Hypothalamus (tissue), 51 donors: ENCODE measurements around the gene PPP1R13L.
"Not testable (repeated sequence)": the region's sequence is repeated elsewhere in the genome, so short reads cannot be mapped to it uniquely, and the experiment has no call there.

Source experiments
- DNase-seq, 51 donors: peaks; one replicate each; lab custom pipeline; 2025; lab: John Stamatoyannopoulos, UW

Gene PPP1R13L

DNA sequence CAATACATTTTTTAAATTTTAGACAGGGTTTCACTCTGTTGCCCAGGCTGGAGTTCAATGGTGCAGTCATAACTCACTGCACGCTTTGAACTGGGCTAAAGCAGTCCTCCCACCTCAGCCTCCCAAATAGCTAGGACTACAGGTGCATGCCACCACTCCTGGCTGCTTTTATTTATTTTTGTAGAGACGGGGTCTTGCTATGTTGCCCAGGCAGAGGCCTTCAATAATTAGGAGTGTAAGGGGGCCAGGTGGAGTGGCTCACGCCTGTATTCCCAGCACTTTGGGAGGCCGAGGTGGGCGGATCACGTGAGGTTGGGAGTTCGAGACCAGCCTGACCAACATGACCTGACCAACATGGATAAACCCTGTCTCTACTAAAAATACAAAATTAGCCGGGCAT, 27.7 kb upstream of the PPP1R13L start:
- DNase-seq, result not testable (repeated sequence)

- DNase-seq, result not testable (repeated sequence)
These were observed 26.1 kb upstream of the PPP1R13L start for GRCh38 chr19:45431008-45431407.

- not testable (repeated sequence) for DNase-seq
These were observed 25.0 kb upstream of the PPP1R13L start for GRCh38 chr19:45429896-45430295.

DNA sequence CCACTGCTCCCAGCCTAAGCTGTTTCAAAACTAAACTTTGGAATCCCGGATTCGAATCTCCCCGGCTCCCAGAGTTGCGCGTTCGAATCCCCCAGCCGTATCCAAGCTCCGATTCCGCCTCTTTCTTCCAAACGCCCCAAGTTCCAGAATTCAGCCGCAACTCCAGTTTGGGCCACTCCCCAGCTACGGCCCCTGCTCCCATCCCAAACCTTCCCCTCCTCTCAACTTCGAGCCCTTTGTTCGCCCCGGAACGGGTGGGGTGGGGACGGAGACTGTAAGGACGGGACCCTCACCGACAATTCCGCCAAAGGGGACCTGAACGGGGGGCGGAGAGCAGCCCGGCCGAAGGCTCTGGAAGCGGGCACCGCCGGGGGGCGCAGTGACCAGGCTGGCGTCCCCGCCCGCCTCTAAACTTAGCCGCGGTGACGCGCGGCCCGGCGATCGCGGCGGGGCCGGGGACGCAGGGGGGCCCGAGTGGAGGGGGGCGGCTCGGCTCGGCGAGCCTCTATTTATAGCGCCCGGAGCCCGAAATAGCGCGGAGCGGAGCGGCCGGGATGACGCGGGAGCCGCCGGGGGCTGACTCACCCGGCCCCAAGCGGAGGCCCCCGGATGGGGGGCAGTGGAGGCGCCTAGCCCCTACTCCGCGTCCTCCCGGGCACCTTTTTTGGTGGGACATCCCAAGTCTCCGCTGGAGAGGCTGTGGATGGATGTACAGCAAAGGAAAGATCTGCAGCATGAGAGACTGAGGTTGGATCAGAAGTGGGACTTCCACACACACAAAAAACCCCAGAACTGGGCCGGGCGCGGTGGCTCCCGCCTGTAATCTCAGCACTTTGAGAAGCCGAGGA, 23.7 kb upstream of the PPP1R13L start:
- DNase-seq, result peak in 10 of 51 donors; percentile 3 to 47 (median 21)

DNA sequence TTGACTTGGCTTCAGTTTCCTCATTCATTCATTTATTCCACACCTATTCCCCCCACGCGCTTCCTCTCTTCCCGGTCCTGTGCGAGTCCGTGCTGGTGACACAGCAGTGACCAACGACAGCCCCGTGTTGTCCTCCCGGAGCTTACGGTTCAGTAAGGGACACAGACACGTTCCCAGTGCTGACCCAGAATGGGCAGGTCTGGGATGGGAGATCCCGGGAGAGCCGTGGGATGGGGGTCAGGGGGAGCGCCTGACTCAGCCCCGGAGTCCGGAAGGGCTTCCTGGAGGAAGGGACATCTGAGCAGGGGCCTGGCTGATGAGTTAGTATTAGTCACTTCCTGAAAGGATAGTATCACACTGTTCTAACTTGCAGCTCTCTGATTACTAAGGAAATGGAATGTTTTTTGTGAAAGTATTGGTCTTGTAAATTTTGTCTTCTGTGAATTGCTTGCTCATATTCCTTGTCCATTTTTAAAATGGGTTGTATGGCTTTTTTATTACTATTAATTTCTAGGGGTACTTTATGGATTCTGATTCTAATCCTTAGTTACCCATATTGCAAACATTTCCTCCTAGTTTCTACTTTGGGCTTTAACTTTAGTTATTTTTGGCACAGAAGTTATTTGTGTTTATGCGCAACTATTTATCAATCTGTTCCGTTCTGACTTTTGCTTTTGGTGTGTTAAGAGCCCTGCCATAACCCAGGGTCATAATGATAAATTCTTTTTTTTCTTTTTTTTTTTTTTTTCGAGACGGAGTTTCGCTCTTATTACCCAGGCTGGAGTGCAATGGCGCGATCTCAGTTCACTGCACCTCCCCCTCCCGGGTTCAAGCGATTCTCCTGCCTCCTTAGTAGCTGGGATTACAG, 19.6 kb upstream of the PPP1R13L start:
- DNase-seq, result peak in 27 of 51 donors; percentile 11 to 74 (median 43)

DNA sequence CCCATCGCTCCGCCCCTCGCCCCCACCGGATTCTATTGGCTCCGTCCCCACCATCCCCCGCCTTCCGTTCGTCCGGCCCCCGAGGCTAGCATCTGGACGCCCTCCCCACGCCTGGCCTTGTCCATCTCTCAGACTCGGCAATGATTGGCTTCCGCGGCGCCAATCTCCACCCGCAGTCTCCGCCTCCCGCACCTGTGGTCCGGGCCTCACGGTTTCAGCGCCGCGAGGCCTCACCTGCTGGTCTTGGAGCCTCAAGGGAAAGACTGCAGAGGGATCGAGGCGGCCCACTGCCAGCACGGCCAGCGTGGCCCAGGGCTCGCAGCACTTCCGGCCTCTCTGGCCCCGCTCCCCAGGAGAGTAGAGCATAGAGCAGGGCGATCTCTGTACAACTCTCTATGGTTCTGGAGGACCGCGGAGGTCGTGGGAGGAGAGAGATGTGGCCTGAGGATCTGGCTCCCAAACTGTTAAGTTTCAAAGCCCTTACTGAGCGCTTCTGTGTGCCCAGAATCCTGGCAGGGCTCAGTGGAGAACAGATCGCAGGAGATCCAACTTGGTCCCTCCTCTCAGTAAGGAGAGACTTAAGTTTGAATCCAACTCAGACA, 18.8 kb upstream of the PPP1R13L start, which contains the start of gene ERCC1:
TSS of gene ERCC1 (minus strand) at position 329 of the 602 bp plus-strand sequence. CDS start 543 bp downstream, outside the sequence.
- peak; percentile 40 to 96 (median 88) for DNase-seq

- DNase-seq, result peak in 1 of 51 donors; percentile 39
These were observed 18.2 kb upstream of the PPP1R13L start for GRCh38 chr19:45423033-45423588.

DNA sequence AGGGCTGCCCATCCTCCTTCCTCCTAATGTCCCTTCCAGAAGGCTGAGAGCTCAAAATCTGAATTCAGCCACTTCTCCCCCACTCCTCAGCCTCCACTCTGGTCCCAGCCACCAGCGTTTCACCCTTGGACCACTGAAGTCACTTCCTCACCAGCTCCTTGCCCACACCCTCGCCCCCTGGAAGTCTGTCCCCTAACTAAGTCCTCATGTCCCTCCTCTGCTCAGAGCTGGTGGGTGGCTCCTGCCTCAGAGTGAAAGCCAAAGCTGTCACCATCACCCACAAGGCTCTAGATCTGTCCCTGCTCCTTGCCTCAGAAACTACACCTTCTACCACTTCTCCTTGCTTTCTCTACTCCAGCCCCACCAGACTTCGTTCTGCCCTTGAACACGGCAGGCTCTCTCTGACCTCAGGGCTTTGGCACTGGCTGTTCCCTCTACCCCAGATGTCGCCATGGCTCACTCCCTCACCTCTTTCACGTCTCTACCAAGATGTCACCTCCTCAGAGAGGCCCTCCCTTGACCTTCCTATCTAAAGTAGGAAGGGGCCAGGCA, 17.2 kb upstream of the PPP1R13L start:
- DNase-seq, result no peak

DNA sequence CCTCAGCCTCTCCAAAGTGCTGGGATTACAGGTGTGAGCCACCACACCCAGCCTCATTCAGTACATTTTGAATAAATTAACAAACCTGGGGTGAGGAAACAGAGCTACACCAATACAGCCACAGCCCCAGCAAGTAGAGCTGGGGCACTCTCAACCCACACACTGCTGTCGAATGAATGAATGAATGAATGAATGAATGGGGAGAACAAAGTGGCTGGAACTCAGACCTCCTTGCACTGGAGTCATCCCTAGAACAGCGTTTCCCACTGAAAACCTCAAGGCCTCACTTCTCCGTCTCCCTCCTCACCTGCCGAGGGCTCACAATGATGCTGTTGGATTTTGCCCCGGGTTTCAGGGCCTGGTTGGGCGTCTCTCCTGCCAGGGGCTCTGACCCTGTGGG, 16.0 kb upstream of the PPP1R13L start:
- no peak for DNase-seq

DNA sequence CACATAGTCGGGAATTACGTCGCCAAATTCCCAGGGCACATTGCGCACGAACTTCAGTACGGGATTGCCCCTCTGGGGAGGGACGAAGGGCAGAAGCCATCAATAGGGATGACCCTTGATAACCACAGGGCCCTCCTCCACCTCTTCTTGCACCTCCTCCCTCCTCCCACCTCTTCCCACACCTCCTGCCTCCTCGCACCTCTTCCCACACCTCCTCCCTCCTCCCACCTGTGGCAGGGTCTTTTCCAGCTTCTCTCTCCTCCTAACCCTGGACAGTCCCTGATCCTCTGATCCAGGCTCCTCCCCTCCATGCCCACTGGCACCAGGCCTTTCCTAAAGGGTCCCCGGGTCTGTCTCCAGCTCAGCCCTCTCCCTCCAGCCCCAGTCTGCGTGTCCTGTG, 15.5 kb upstream of the PPP1R13L start:
- DNase-seq, result no peak

- DNase-seq, result no peak
These were observed 15.0 kb upstream of the PPP1R13L start for GRCh38 chr19:45419895-45420294.

DNA sequence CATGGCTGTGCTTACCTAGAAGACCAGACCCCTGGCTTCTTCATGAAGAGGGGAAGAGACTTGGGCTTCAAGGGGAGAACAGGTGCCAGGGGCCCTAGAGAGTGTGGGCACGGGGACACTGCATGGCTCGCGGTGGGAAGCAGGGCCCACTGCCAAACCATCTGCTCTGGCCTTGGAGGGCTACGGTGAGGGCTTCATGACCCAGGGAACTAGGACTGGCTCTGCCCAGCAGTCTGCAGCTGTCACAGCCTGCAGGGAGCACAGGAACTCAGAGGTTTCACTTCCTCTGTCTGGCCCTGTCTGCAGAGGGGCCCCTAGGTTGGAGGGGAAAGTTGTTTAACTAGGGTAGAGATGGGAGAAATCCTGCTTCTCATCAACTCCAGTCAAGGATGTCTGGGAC, 14.5 kb upstream of the PPP1R13L start:
- DNase-seq, result peak in 23 of 51 donors; percentile 8 to 56 (median 36)

DNA sequence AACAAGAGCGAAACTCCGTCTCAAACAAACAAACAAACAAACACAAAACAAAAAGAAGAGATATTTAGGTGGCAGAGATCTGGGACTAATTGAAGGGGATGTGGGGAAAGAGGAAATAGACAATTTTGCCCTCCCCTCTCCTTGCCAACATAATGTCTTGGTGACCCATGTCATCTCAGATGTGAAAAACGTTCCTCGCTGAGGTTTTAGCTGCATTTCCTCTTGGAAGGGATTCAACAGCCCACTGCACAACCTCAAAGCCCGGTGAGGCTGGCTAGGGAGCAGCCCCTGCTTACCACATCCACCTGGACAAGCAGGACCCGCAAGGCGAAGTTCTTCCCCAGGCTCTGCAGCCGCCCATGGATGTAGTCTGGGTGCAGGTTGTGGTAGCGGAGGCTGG, 13.9 kb upstream of the PPP1R13L start:
- DNase-seq, result no peak

DNA sequence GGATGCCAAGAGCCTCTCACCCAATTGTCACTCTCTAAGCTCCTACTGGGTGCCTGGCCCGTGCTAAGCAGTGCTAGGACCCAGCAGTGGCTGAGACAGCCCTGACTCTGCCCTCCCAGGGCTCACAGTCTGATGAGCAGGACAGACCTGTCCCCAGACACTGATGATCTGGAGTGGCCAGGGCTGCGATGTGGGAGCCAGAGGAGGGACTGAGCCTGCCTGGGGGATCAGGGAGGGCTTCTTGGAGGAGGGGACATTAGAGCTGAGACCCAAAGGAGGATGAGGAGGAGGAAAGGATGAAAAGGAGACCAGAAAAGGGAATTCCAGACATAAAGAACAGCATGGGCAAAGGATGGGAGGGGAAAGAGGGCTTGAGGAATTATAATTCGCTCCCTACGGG, 12.3 kb upstream of the PPP1R13L start:
- no peak for DNase-seq

- no peak for DNase-seq
These were observed 9.6 kb upstream of the PPP1R13L start for GRCh38 chr19:45414468-45414867.

GRCh38 chr19:45413497-45413896, 8.6 kb upstream of the PPP1R13L start:
- DNase-seq, result no peak

- DNase-seq, result not testable (repeated sequence)
These were observed 5.5 kb upstream of the PPP1R13L start for GRCh38 chr19:45410330-45410729.

DNA sequence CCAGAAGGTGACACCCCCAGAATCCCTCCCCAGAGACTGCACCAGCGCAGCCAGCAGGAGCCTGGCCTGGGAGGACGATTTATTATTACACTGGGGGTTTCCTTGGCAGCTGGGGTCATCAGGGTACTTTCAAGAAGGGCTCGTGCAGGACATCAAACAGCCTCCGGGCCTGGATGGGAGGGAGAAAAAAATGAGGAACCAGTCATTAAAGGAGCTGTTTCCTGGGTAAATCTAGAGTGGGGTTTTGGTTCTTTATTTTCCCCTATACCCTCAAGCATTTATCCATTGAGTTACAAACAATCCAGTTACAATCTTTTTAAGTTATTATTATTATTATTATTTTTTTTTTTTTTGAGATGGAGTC, 4.7 kb upstream of the PPP1R13L start:
- DNase-seq, result no peak

DNA sequence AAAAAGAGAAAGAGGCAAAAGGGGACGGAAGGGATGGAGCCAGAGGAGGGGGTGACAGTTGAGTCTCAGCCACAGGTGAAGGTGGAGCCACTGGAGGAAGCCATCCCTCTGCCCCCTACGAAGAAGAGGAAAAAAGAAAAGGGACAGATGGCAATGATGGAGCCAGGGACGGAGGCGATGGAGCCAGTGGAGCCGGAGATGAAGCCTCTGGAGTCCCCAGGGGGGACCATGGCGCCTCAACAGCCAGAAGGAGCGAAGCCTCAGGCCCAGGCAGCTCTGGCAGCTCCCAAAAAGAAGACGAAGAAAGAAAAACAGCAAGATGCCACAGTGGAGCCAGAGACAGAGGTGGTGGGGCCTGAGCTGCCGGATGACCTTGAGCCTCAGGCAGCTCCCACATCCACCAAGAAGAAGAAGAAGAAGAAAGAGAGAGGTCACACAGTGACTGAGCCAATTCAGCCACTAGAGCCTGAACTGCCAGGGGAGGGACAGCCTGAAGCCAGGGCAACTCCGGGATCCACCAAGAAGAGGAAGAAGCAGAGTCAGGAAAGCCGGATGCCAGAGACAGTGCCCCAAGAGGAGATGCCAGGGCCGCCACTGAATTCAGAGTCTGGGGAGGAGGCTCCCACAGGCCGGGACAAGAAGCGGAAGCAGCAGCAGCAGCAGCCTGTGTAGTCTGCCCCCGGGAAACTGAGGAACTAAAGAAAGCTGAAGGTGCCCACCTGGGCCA, 4.1 kb upstream of the PPP1R13L start:
- DNase-seq, result no peak

- DNase-seq, result no peak
These were observed 3.3 kb upstream of the PPP1R13L start for GRCh38 chr19:45408121-45408520.
